ENCODE measurements around the gene UQCR10. TPM values are rescaled to one million over a fixed set of nuclear protein-coding genes. Genes with fewer than 3 reads are reported as not detected.

Gene UQCR10
- total RNA-seq, 1 experiment from 2014 or later, result 119 TPM

- POLR2A ChIA-PET (ENCODE audit: low non-redundant PET), result no interaction called here
- peaks cover 9% of the 10 kb centered on the region for H3K4me1 ChIP-seq (ENCODE audit: insufficient read depth, low read length, poor library complexity, severe bottlenecking)
- no peak overlapping the region for H3K4me3 ChIP-seq (ENCODE audit: low read depth, low read length, poor library complexity, severe bottlenecking)
- DNase-seq (ENCODE audit: low spot score), result no peak
- no peak overlapping the region for H3K27ac ChIP-seq (ENCODE audit: low read depth, low read length, poor library complexity, severe bottlenecking)
- TF ChIP-seq EZH2 (IDR thresholded peaks at IDR 0.05; ENCODE audit: borderline replicate concordance, low read depth, low read length, poor library complexity, severe bottlenecking), result no peak
- no peak for TF ChIP-seq CTCF (conservative IDR thresholded peaks at IDR 0.05; ENCODE audit: low read depth, low read length)
- BruUV-seq (replicated peaks), result no TSS peak
- CTCF ChIA-PET, result interaction anchor here (2.1 kb wide), 1 partner anchor 225 kb away, joined by 5 read pairs; no protein-coding TSS in a partner anchor
- intact Hi-C loops (cut with micrococcal nuclease; ENCODE audit: unreplicated experiment), result loop anchor here (5.0 kb wide), 1 partner anchor 143 kb away; no protein-coding TSS in a partner anchor
- no peaks in the 10 kb centered on the region for H3K9me3 ChIP-seq (ENCODE audit: low read depth, low read length, poor library complexity, severe bottlenecking)
- H3K36me3 ChIP-seq (ENCODE audit: insufficient read depth, low read length, poor library complexity, severe bottlenecking), result no peaks in the 10 kb centered on the region
- H3K27me3 ChIP-seq (replicated peaks; ENCODE audit: insufficient read depth, low read depth, low read length, poor library complexity), result no peaks in the 10 kb centered on the region
Observed at GRCh38 chr22:29780220-29780619, 13.1 kb downstream of the UQCR10 start.

GRCh38 chr22:29780748-29781676, 13.8 kb downstream of the UQCR10 start:
- DNase-seq (ENCODE audit: low spot score), result peak; percentile 60
- H3K9me3 ChIP-seq (ENCODE audit: low read depth, low read length, poor library complexity, severe bottlenecking), result no peaks in the 10 kb centered on the region
- CTCF ChIA-PET, result interaction anchor here (2.1 kb wide), 1 partner anchor 224 kb away, joined by 5 read pairs; no protein-coding TSS in a partner anchor
- H3K4me3 ChIP-seq (ENCODE audit: low read depth, low read length, poor library complexity, severe bottlenecking), result no peak overlapping the region
- H3K36me3 ChIP-seq (ENCODE audit: insufficient read depth, low read length, poor library complexity, severe bottlenecking), result no peaks in the 10 kb centered on the region
- POLR2A ChIA-PET (ENCODE audit: low non-redundant PET), result no interaction called here
- intact Hi-C loops (cut with micrococcal nuclease; ENCODE audit: unreplicated experiment), result loop anchor here (5.0 kb wide), 1 partner anchor 144 kb away; no protein-coding TSS in a partner anchor
- TF ChIP-seq CTCF (conservative IDR thresholded peaks at IDR 0.05; ENCODE audit: low read depth, low read length), result no peak
- no peak for TF ChIP-seq EZH2 (IDR thresholded peaks at IDR 0.05; ENCODE audit: borderline replicate concordance, low read depth, low read length, poor library complexity, severe bottlenecking)
- BruUV-seq (replicated peaks), result no TSS peak
- no peaks in the 10 kb centered on the region for H3K27me3 ChIP-seq (replicated peaks; ENCODE audit: insufficient read depth, low read depth, low read length, poor library complexity)
- H3K27ac ChIP-seq (ENCODE audit: low read depth, low read length, poor library complexity, severe bottlenecking), result no peak overlapping the region
- H3K4me1 ChIP-seq (ENCODE audit: insufficient read depth, low read length, poor library complexity, severe bottlenecking), result peaks cover 9% of the 10 kb centered on the region

- Histone ChIP-seq H3K27me3 (replicated peaks; ENCODE audit: insufficient read depth, low read depth, low read length, poor library complexity) (no peaks in the 10 kb centered on the region), H3K36me3 (ENCODE audit: insufficient read depth, low read length, poor library complexity, severe bottlenecking) (no peaks in the 10 kb centered on the region), H3K9me3 (ENCODE audit: low read depth, low read length, poor library complexity, severe bottlenecking) (no peaks in the 10 kb centered on the region), H3K27ac (ENCODE audit: low read depth, low read length, poor library complexity, severe bottlenecking) (no peak overlapping the region), H3K4me3 (ENCODE audit: low read depth, low read length, poor library complexity, severe bottlenecking) (no peak overlapping the region), H3K4me1 (ENCODE audit: insufficient read depth, low read length, poor library complexity, severe bottlenecking) (peaks cover 9% of the 10 kb centered on the region)
- ChIA-PET CTCF (interaction anchor here (2.1 kb wide), 1 partner anchor 223 kb away, joined by 5 read pairs; no protein-coding TSS in a partner anchor), POLR2A (ENCODE audit: low non-redundant PET) (no interaction called here)
- intact Hi-C loops (cut with micrococcal nuclease; ENCODE audit: unreplicated experiment), result loop anchor here (5.0 kb wide), 1 partner anchor 145 kb away; no protein-coding TSS in a partner anchor
- DNase-seq (ENCODE audit: low spot score), result no peak
- TF ChIP-seq CTCF (conservative IDR thresholded peaks at IDR 0.05; ENCODE audit: low read depth, low read length) (no peak), EZH2 (IDR thresholded peaks at IDR 0.05; ENCODE audit: borderline replicate concordance, low read depth, low read length, poor library complexity, severe bottlenecking) (no peak)
- BruUV-seq (replicated peaks), result no TSS peak
Observed at GRCh38 chr22:29782061-29782845, 15.1 kb downstream of the UQCR10 start.
